Endothelial cell of umbilical vein (primary cell): ENCODE data around the gene ASB1. TPM values are rescaled to one million over a fixed set of nuclear protein-coding genes. Genes with fewer than 3 reads are reported as not detected.

Experiments
- BruUV-seq: library from RNA; stranded (reverse); fragments of 400-500 nt; replicated peaks from 2 replicates; lab custom pipeline; 2021; lab: Mats Ljungman, UMichigan
- CTCF ChIA-PET: fragments of 300-600, 350-600 bp; sonication (Branson Sonifier 250); formaldehyde crosslinking; loops from one replicate; lab custom pipeline; 2021; ENCODE audit warnings: antibody characterized with exemption, inconsistent platforms; lab: Charles Lee
- POLR2A ChIA-PET: fragments of 300-600, 350-600 bp; sonication (Branson Sonifier 250); formaldehyde crosslinking; loops from one replicate; lab custom pipeline; 2021; ENCODE audit warnings: antibody characterized with exemption, inconsistent platforms; lab: Charles Lee
- DNase-seq: peaks from one replicate; pipeline ENCODE4 v3.0.0-alpha.2; 2011; ENCODE audit warnings: low read depth, low spot score
- FAIRE-seq: peaks from 2 replicates; lab custom pipeline; 2011; peaks lifted over from hg19 to GRCh38; lab: Jason Lieb, UNC
- H2AFZ ChIP-seq: 2 replicates; pipeline ENCODE4 v1.6.0; 2012; ENCODE audit warnings: low read depth, low read length, control low read depth, inconsistent platforms
- H3K27ac ChIP-seq: 2 replicates; pipeline ENCODE4 v1.5.1; 2011; ENCODE audit warnings: low read depth, mild to moderate bottlenecking, control low read depth, low read length, moderate library complexity; ENCODE audit not compliant: insufficient read depth
- H3K27me3 ChIP-seq, 2 experiments: 2 replicates each; pipeline versions ENCODE4 v1.6.0 to v1.6.1; 2011; ENCODE audit warnings: low read length in 2 of 2, mixed read lengths in 1 of 2; ENCODE audit not compliant: control insufficient read depth in 2 of 2, insufficient read depth in 2 of 2
- H3K36me3 ChIP-seq, 2 experiments: 2 replicates in 1 of 2; 3 replicates in 1 of 2; pipeline ENCODE4 v1.5.1; 2011; ENCODE audit warnings: low read length in 2 of 2, mild to moderate bottlenecking in 1 of 2, moderate library complexity in 1 of 2; ENCODE audit not compliant: control insufficient read depth in 2 of 2, insufficient read depth in 2 of 2; ENCODE audit errors: extremely low read depth in 1 of 2
- H3K4me1 ChIP-seq: 3 replicates; pipeline ENCODE4 v1.5.1; 2011; ENCODE audit warnings: mild to moderate bottlenecking, low read length; ENCODE audit not compliant: control insufficient read depth, insufficient read depth; ENCODE audit errors: extremely low read depth
- H3K4me2 ChIP-seq: 2 replicates; pipeline ENCODE4 v1.6.1; 2011; ENCODE audit warnings: low read length, control low read depth, mixed read lengths; ENCODE audit not compliant: insufficient read depth
- H3K4me3 ChIP-seq, 3 experiments: fragments of 200-600 bp in 1 of 3; sonication (generic), shearing (Covaris generic) in 1 of 3; replicated peaks in 1 of 3; 2 replicates each; pipeline ENCODE4 v1.5.1; 2011 to 2016; ENCODE audit warnings: control low read depth in 3 of 3, low read length in 3 of 3, mild to moderate bottlenecking in 2 of 3, inconsistent platforms in 1 of 3, low read depth in 1 of 3, moderate library complexity in 1 of 3; ENCODE audit not compliant: insufficient read depth in 1 of 3
- H3K79me2 ChIP-seq: 2 replicates; pipeline ENCODE4 v1.6.0; 2012; ENCODE audit warnings: low read length, inconsistent platforms; ENCODE audit not compliant: control insufficient read depth, insufficient read depth
- H3K9ac ChIP-seq: replicated peaks from 2 replicates; pipeline ENCODE3; 2011; ENCODE audit warnings: low read length, control low read depth; ENCODE audit not compliant: insufficient read depth; ENCODE audit errors: extremely low read depth
- H3K9me1 ChIP-seq: replicated peaks from 3 replicates; pipeline ENCODE4 v1.6.0; 2011; ENCODE audit warnings: mild to moderate bottlenecking, low read length; ENCODE audit not compliant: control insufficient read depth, insufficient read depth; ENCODE audit errors: extremely low read depth
- H3K9me3 ChIP-seq: replicated peaks from 2 replicates; pipeline ENCODE4 v1.5.1; 2012; ENCODE audit warnings: low read length, inconsistent platforms; ENCODE audit not compliant: control insufficient read depth, insufficient read depth
- H4K20me1 ChIP-seq: replicated peaks from 2 replicates; pipeline ENCODE3; 2011; ENCODE audit warnings: mild to moderate bottlenecking, low read length; ENCODE audit not compliant: control insufficient read depth, insufficient read depth; ENCODE audit errors: extremely low read depth
- CTCF ChIP-seq, 2 donors: IDR thresholded peaks; 1 replicate in 1 of 2; 2 replicates in 1 of 2; pipeline ENCODE4 v1.5.1; 2011; ENCODE audit warnings: low read length in 2 of 2, mild to moderate bottlenecking in 2 of 2, moderate library complexity in 2 of 2, control low read depth in 1 of 2, inconsistent platforms in 1 of 2, low read depth in 1 of 2; ENCODE audit not compliant: insufficient read depth in 1 of 2; ENCODE audit errors: extremely low read depth in 1 of 2
- EZH2 ChIP-seq: IDR thresholded peaks from 2 replicates; pipeline ENCODE4 v1.6.1; 2012; ENCODE audit warnings: borderline replicate concordance, low read depth, mild to moderate bottlenecking, moderate library complexity, low read length, inconsistent platforms; ENCODE audit not compliant: severe bottlenecking
- FOS ChIP-seq: IDR thresholded peaks from 2 replicates; pipeline ENCODE4 v1.6.1; 2011; ENCODE audit warnings: mild to moderate bottlenecking, low read length, moderate library complexity, borderline replicate concordance; ENCODE audit not compliant: insufficient read depth
- GATA2 ChIP-seq: IDR thresholded peaks from 2 replicates; pipeline ENCODE4 v1.7.0; 2011; ENCODE audit warnings: low read depth, mild to moderate bottlenecking, moderate library complexity, mixed read lengths, low read length; ENCODE audit not compliant: insufficient read length, insufficient read depth
- JUN ChIP-seq: IDR thresholded peaks from 2 replicates; pipeline ENCODE4 v1.6.1; 2011; ENCODE audit warnings: borderline replicate concordance, low read depth; ENCODE audit not compliant: insufficient read length, insufficient read depth
- MYC ChIP-seq: IDR thresholded peaks from one replicate; pipeline ENCODE4 v1.6.1; 2011; ENCODE audit warnings: mild to moderate bottlenecking, low read depth, low read length
- POLR2A ChIP-seq: IDR thresholded peaks from 2 replicates; pipeline ENCODE4 v1.6.1; 2012; ENCODE audit warnings: low read depth, mild to moderate bottlenecking, control low read depth, low read length
- POLR2AphosphoS5 ChIP-seq: IDR thresholded peaks from 2 replicates; pipeline ENCODE4 v1.6.1; 2012; ENCODE audit warnings: low read depth, mild to moderate bottlenecking, control low read depth, low read length, moderate library complexity; ENCODE audit not compliant: insufficient read depth
- dilution Hi-C: fragments of 300-500 bp; cut with MboI; formaldehyde crosslinking; loops from one replicate; pipeline ENCODE4 v1.15.0; 2019; ENCODE audit warnings: low sequenced_read_pairs; ENCODE audit not compliant: extremely low pct_ligation_motif_present
- intact Hi-C: fragments of 100-400 bp; cut with micrococcal nuclease; formaldehyde crosslinking; loops from one replicate; pipeline ENCODE4 v1.10.0; 2022
- polyA plus RNA-seq, 4 experiments: library from polyadenylated mRNA; depleted of rRNA in 3 of 4; stranded (reverse) in 3 of 4; unstranded in 1 of 4; fragments of >200 nt; gene quantifications; 2 replicates each; pipeline versions ENCODE4 v1.2.1 to v1.2.3, GENCODE V29; 2011 to 2012; ENCODE audit warnings: missing spikeins in 1 of 4
- total RNA-seq: library from RNA; stranded (reverse); gene quantifications from 2 replicates; pipeline ENCODE4 v1.2.3, GENCODE V29; 2021
- TF ChIP-seq, protein P1 (sequence below): IDR thresholded peaks from 2 replicates; pipeline ENCODE4 v1.6.1; 2011; ENCODE audit not compliant: insufficient read depth, insufficient read length

The ASB1 gene
- total and polyA plus RNA-seq, 2 donors (not counting 3 experiments of a cell fraction or from before 2014, with no cell fraction given), result 12.3 to 16.2 TPM

DNA sequence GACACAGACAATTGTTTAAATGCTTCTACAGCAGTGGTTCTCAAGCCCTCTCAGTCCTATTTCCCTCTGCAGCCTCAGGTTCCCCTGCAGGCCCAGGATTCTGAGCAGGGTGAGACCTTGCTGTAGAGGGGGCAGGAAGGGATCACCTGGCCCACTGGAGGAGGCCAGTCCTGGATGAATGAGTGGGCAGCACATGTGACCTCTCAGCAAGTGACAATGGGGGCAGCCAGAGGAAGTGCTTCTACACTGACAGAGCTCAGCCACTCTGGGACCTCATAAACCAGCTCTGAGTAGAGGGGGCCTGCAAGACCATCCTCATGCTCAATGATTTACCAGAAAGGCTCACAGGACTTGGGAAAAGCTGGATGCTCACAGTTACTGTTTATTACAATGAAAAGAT is 63.2 kb downstream of the ASB1 start:
- FAIRE-seq (no peak), DNase-seq (no peak)
- ChIA-PET CTCF (interaction anchor here (1.4 kb wide), 1 partner anchor 24 kb away, joined by 7 read pairs; no protein-coding TSS in a partner anchor), POLR2A (no interaction called here)
- no peak for TF ChIP-seq FOS
- TF ChIP-seq GATA2, result no peak
- TF ChIP-seq CTCF (IDR thresholded peaks at IDR 0.05; ENCODE audit: extremely low read depth in 1 of 2, insufficient read depth in 1 of 2, low read depth in 1 of 2, low read length in 2 of 2), result no peak
- TF ChIP-seq, protein P1, sequence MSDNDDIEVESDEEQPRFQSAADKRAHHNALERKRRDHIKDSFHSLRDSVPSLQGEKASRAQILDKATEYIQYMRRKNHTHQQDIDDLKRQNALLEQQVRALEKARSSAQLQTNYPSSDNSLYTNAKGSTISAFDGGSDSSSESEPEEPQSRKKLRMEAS, result no peak
- TF ChIP-seq MYC, result no peak
- TF ChIP-seq POLR2AphosphoS5, result no peak
- TF ChIP-seq EZH2, result no peak
- TF ChIP-seq JUN, result no peak
- TF ChIP-seq POLR2A, result no peak
- BruUV-seq, result no TSS peak
- Histone ChIP-seq H3K79me2 (no peaks in the 10 kb centered on the region), H3K27ac (no peak overlapping the region), H4K20me1 (no peaks in the 10 kb centered on the region), H3K4me1 (no peaks in the 10 kb centered on the region), H3K9me1 (no peaks in the 10 kb centered on the region), H3K36me3 (no peaks in the 10 kb centered on the region), H2AFZ (no peak overlapping the region), H3K4me3 (no peak overlapping the region), H3K4me2 (no peak overlapping the region), H3K9ac (no peak overlapping the region), H3K27me3 (no peaks in the 10 kb centered on the region), H3K9me3 (no peaks in the 10 kb centered on the region)
- intact Hi-C loops (no loop called here), dilution Hi-C loops (no loop called here)
